ENCODE data around the gene PTPRK. TPM values are rescaled to one million over a fixed set of nuclear protein-coding genes. Genes with fewer than 3 reads are reported as not detected.

The PTPRK gene
- total RNA-seq, 4 donors from 2014 or later, result 26.7 to 47.5 (median 41.4) TPM

DNA sequence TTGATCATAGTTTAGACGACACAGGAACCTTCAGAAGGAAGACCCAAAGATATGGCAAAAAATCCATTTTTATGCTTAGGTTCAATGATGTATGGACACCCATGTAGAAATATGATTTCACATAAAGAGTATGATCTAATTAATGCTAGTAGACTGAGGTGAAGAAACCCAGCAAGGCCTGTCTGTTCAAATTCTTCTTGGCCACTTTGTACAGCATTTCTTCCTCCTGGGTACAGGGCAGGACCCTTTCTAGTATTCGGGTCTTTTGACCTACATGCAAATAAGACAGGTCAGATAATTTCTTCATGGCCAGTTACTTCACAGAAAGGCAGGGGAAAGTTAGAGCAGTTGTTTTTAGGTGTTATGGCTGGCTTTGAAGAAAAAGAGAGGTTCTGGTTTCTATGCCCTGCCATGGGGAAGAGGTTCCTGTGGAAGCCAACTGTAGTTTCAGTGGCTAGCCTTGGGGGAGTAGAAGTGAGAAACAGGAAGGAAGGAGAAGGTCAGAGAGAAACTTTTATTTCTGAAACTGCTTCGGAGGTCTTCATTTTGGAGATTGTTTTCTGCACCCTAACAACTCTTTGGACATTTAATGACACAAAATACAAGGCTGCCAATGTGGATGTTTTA lies 208.3 kb downstream of the PTPRK start:
- WGBS, 2 donors, result 86 to 90% methylated on average over 3 of the region's 3 CpGs

DNA sequence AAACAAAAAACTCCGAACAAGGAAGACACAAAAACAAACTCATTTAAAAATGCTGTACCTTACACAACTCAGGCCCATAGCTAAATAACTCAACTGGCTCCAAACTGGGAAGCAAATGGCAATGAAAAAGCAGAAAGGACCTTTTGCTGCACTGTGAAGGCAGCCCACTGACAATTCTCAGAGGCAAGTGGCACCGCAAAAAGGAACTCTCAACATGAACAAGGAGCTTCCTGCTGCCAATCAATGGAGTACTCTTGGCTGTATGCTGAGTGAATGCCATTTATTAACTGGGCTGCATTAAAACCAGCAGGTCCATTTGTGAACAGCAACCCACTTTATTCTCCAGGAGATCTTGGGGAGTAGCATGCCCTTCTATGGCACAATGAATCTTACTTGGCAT lies 209.9 kb downstream of the PTPRK start:
- WGBS, 2 donors, result 80 to 81% methylated on average over 2 of the region's 2 CpGs

More for the DNA sequence above, 208.3 kb downstream of the PTPRK start:
- no peak for DNase-seq (ENCODE audit: low spot score in 2 of 2)
- H3K4me3 ChIP-seq (ENCODE audit: low read depth, poor library complexity, severe bottlenecking), result no peak overlapping the region
- intact Hi-C loops (cut with DNase I; ENCODE audit: low total_unique reads), result no loop called here
- no peak for TF ChIP-seq CTCF (IDR thresholded peaks at IDR 0.05)
- no peak for TF ChIP-seq POLR2A (IDR thresholded peaks at IDR 0.05)

DNA sequence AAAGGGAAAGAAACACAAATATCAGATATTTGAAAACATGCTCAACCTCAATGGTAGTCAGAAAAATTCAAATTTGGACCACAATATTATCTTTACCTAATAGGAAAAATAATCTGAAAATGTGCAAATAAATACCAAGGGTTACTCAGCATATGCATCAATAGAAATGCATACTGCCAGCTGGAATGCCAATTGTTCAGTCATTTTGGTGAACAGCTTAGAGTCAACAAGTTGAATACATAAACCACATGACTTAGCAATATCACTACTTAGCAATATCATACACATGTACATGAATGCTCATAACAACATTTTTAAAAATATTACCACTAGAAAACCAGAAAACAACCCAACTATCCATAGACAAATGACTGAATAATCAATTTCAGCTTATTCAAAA lies 212.7 kb downstream of the PTPRK start:
- no peak overlapping the region for H3K4me3 ChIP-seq (ENCODE audit: low read depth, poor library complexity, severe bottlenecking)

More for the DNA sequence above, 209.9 kb downstream of the PTPRK start:
- DNase-seq (ENCODE audit: low spot score in 2 of 2), result no peak
- H3K4me3 ChIP-seq (ENCODE audit: low read depth, poor library complexity, severe bottlenecking), result no peak overlapping the region
- TF ChIP-seq CTCF (IDR thresholded peaks at IDR 0.05) (no peak), POLR2A (IDR thresholded peaks at IDR 0.05) (no peak)
- intact Hi-C loops (cut with DNase I; ENCODE audit: low total_unique reads), result no loop called here

DNA sequence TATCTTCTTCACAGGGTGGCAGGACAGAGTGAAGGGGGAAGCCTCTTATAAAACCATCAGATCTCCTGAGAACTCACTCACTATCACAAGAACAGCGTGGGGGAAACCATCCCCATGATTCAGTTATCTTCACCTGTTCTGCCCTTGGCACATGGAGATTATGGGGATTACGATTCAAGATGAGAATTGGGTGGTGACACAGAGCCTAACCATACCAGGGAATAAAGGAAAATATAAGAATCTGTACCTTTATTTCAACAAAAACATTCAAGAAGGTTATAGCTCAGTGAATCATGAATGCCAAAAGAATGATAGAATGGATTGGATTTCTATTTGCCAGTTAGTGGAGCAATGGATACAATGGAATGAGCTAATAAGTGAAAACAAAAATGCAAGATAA lies 214.4 kb downstream of the PTPRK start:
- intact Hi-C loops (cut with DNase I; ENCODE audit: low total_unique reads), result no loop called here
- 92 to 95% methylated on average over 2 of the region's 2 CpGs for WGBS, 2 donors
- DNase-seq (ENCODE audit: low spot score in 2 of 2), result no peak
- no peak overlapping the region for H3K4me3 ChIP-seq (ENCODE audit: low read depth, poor library complexity, severe bottlenecking)
- TF ChIP-seq POLR2A (IDR thresholded peaks at IDR 0.05) (no peak), CTCF (IDR thresholded peaks at IDR 0.05) (no peak)

More for the DNA sequence above, 212.7 kb downstream of the PTPRK start:
- no peak for DNase-seq (ENCODE audit: low spot score in 2 of 2)
- intact Hi-C loops (cut with DNase I; ENCODE audit: low total_unique reads), result no loop called here
- TF ChIP-seq POLR2A (IDR thresholded peaks at IDR 0.05), result no peak
- TF ChIP-seq CTCF (IDR thresholded peaks at IDR 0.05), result no peak

GRCh38 chr6:128305228-128305627 lies 215.2 kb downstream of the PTPRK start:
- DNase-seq (ENCODE audit: low spot score in 2 of 2), result no peak
- H3K4me3 ChIP-seq (ENCODE audit: low read depth, poor library complexity, severe bottlenecking), result no peak overlapping the region
- TF ChIP-seq CTCF (IDR thresholded peaks at IDR 0.05), result no peak
- intact Hi-C loops (cut with DNase I; ENCODE audit: low total_unique reads), result no loop called here
- WGBS, 2 donors, result 89 to 97% methylated on average over 1 of the region's 1 CpG

GRCh38 chr6:128303870-128304269 lies 216.5 kb downstream of the PTPRK start:
- TF ChIP-seq POLR2A (IDR thresholded peaks at IDR 0.05) (no peak), CTCF (IDR thresholded peaks at IDR 0.05) (no peak)
- H3K4me3 ChIP-seq (ENCODE audit: low read depth, poor library complexity, severe bottlenecking), result no peak overlapping the region
- intact Hi-C loops (cut with DNase I; ENCODE audit: low total_unique reads), result no loop called here
- WGBS, 2 donors, result 87 to 92% methylated on average over 2 of the region's 2 CpGs
- no peak for DNase-seq (ENCODE audit: low spot score in 2 of 2)

All from lower leg skin (tissue), 4 donors.